Loucy (cell line): ENCODE data around the gene F12.

Experiments used
- H2AFZ ChIP-seq: fragments of 200-600 bp; sonication (generic); 2 replicates; pipeline ENCODE4 v1.6.0; 2016; ENCODE audit warnings: antibody characterized with exemption, mild to moderate bottlenecking, low read length, moderate library complexity
- H3F3A ChIP-seq: fragments of 200-600 bp; 2 replicates; pipeline ENCODE4 v1.6.0; 2016; ENCODE audit warnings: antibody characterized with exemption, low read depth, mild to moderate bottlenecking
- H3K27me3 ChIP-seq: fragments of 200-600 bp; sonication (generic); 2 replicates; pipeline ENCODE4 v1.6.1; 2014; ENCODE audit warnings: low read length, mild to moderate bottlenecking; ENCODE audit not compliant: insufficient read depth, poor library complexity, severe bottlenecking
- H3K36me3 ChIP-seq: fragments of 200-600 bp; sonication (generic); 2 replicates; pipeline ENCODE4 v1.6.1; 2016; ENCODE audit warnings: low read length; ENCODE audit not compliant: insufficient read depth
- H3K4me1 ChIP-seq: fragments of 200-600 bp; sonication (generic); 2 replicates; pipeline ENCODE4 v1.5.1; 2014; ENCODE audit warnings: low read length, mild to moderate bottlenecking; ENCODE audit not compliant: insufficient read depth, poor library complexity, severe bottlenecking
- H3K4me2 ChIP-seq: fragments of 200-600 bp; sonication (generic); 2 replicates; pipeline ENCODE4 v1.6.0; 2014; ENCODE audit warnings: antibody characterized with exemption, low read length, low read depth, mild to moderate bottlenecking; ENCODE audit not compliant: poor library complexity, severe bottlenecking
- H3K4me3 ChIP-seq: fragments of 200-600 bp; sonication (generic); 2 replicates; pipeline ENCODE4 v1.5.1; 2014; ENCODE audit warnings: low read length, mild to moderate bottlenecking, mixed read lengths; ENCODE audit not compliant: poor library complexity, severe bottlenecking
- H3K79me2 ChIP-seq: fragments of 200-600 bp; sonication (generic); 2 replicates; pipeline ENCODE4 v1.6.1; 2014; ENCODE audit warnings: low read length; ENCODE audit not compliant: insufficient read depth
- H3K9ac ChIP-seq: fragments of 200-600 bp; sonication (generic); 2 replicates; pipeline ENCODE4 v1.6.0; 2014; ENCODE audit warnings: mild to moderate bottlenecking, low read depth, low read length, moderate library complexity; ENCODE audit not compliant: poor library complexity, severe bottlenecking
- H3K9me2 ChIP-seq: fragments of 200-600 bp; sonication (generic); replicated peaks from 2 replicates; pipeline ENCODE4 v1.6.1; 2016; ENCODE audit warnings: low read depth, low read length, mixed read lengths
- H3K9me3 ChIP-seq: fragments of 200-600 bp; sonication (generic); 2 replicates; pipeline ENCODE4 v1.6.1; 2014; ENCODE audit warnings: mild to moderate bottlenecking, antibody characterized with exemption, low read length, low read depth; ENCODE audit not compliant: insufficient read depth
- H4K20me1 ChIP-seq: fragments of 200-600 bp; sonication (generic); 2 replicates; pipeline ENCODE4 v1.6.0; 2014; ENCODE audit warnings: antibody characterized with exemption, low read length, mild to moderate bottlenecking; ENCODE audit not compliant: insufficient read depth, poor library complexity, severe bottlenecking
- EZH2phosphoT487 ChIP-seq: fragments of 200-600 bp; IDR thresholded peaks from 2 replicates; pipeline ENCODE4 v1.6.1; 2018; ENCODE audit warnings: antibody characterized with exemption, mild to moderate bottlenecking, moderate library complexity, borderline replicate concordance
- TF ChIP-seq, protein P1 (sequence below): fragments of 200-600 bp; sonication (generic); conservative IDR thresholded peaks from 2 replicates; pipeline ENCODE4 v1.5.1; 2014; ENCODE audit warnings: mild to moderate bottlenecking, antibody characterized with exemption, low read length

F12 gene

DNA sequence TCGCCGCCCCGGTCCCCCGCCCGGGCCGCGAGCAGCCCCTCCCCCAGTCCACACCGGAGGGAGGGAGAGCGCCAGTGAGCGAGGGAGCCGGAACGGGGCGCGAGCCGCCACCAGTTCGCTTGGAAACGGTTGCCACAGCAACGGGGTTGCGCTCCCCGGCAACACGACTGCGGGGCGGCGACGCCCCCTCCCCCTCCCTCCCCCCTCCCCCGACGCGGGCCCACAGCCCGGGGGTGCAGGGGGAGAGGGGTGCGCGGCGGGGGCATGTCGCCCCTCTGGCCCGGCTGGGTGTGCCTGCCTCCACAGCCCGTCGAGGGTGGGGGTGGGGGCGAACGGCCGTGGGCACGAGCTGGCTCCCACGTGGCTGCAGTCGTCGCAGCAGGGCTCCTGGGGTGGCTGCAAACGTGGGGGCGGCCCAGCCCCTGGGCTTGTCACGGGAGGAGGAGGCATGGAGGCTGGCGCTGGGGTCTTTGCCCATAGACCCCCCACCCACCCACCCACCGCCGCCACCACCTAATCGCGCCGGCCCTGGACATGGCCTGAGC is 37.8 kb upstream of the F12 start:
- H3K9ac ChIP-seq, result no peak overlapping the region
- TF ChIP-seq EZH2phosphoT487, result no peak
- TF ChIP-seq, protein P1, sequence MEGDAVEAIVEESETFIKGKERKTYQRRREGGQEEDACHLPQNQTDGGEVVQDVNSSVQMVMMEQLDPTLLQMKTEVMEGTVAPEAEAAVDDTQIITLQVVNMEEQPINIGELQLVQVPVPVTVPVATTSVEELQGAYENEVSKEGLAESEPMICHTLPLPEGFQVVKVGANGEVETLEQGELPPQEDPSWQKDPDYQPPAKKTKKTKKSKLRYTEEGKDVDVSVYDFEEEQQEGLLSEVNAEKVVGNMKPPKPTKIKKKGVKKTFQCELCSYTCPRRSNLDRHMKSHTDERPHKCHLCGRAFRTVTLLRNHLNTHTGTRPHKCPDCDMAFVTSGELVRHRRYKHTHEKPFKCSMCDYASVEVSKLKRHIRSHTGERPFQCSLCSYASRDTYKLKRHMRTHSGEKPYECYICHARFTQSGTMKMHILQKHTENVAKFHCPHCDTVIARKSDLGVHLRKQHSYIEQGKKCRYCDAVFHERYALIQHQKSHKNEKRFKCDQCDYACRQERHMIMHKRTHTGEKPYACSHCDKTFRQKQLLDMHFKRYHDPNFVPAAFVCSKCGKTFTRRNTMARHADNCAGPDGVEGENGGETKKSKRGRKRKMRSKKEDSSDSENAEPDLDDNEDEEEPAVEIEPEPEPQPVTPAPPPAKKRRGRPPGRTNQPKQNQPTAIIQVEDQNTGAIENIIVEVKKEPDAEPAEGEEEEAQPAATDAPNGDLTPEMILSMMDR, result no peak
- no peaks in the 10 kb centered on the region for H4K20me1 ChIP-seq
- H3K4me2 ChIP-seq, result peak overlapping the region; percentile 80
- no peaks in the 10 kb centered on the region for H3K79me2 ChIP-seq
- H3K9me2 ChIP-seq, result no peaks in the 10 kb centered on the region
- no peaks in the 10 kb centered on the region for H3K36me3 ChIP-seq
- no peak overlapping the region for H2AFZ ChIP-seq
- no peaks in the 10 kb centered on the region for H3F3A ChIP-seq
- H3K27me3 ChIP-seq, result no peaks in the 10 kb centered on the region
- no peaks in the 10 kb centered on the region for H3K4me1 ChIP-seq
- H3K4me3 ChIP-seq, result peak overlapping the region; percentile 72
- no peaks in the 10 kb centered on the region for H3K9me3 ChIP-seq

DNA sequence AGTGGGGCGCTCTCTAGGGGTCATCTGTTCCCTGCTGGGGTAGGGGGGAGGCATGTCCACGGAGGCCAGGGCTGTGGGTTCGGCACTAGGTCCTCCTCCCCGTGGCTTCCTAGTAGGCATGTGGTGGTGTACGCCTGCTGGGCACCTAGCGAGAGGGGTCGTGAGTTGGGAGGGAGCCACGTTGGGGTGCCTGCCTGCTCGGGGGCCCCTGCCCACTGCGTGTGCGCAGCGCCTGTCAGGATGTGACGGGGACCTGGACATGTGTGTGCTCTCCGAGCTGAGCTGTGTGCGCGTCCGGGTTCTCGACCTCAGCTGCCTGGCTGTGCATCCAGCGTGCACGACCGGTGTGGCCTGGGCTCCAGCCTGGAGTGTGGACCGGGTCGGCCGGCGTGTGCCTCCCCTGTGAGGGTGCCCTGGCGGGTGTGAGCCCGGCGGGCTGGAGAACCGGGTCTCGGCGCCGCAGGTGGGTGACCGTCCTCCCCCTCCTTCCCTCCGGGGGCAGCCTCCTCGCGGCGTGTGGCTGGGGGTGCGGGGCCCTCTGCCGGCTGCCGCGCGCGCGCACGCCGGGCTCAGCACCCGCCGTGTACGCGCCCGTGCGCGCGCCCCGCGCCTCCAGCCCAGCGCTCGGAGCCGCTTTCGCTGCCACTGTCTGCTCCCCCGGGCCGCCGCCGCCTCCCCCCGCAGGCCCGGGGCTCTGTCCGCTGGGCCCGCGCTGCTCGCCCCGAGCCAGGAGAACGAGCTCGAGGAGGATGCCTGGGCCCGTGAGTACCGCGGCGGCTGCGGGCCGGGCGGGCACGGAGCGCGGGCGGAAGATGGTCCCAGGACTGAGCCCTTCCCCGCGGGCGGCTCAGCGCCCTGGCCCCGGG is 37.1 kb upstream of the F12 start, which contains the start of gene PRR7:
Gene PRR7, plus strand, starts transcription at position 615 of the 866 bp plus-strand sequence. CDS start 8,254 bp downstream, outside the sequence.
- Histone ChIP-seq H3K36me3 (no peaks in the 10 kb centered on the region), H4K20me1 (no peaks in the 10 kb centered on the region), H3K9ac (peak within 1 kb of the TSS; percentile 67), H3K9me3 (no peaks in the 10 kb centered on the region), H3K9me2 (no peaks in the 10 kb centered on the region), H3K4me3 (peak within 1 kb of the TSS; percentile 72), H3K27me3 (no peaks in the 10 kb centered on the region), H2AFZ (no peak within 1 kb of the TSS), H3K79me2 (no peaks in the 10 kb centered on the region), H3F3A (no peaks in the 10 kb centered on the region), H3K4me1 (no peaks in the 10 kb centered on the region), H3K4me2 (peak within 1 kb of the TSS; percentile 80)
- no peak for TF ChIP-seq EZH2phosphoT487
- TF ChIP-seq, protein P1, result no peak

DNA sequence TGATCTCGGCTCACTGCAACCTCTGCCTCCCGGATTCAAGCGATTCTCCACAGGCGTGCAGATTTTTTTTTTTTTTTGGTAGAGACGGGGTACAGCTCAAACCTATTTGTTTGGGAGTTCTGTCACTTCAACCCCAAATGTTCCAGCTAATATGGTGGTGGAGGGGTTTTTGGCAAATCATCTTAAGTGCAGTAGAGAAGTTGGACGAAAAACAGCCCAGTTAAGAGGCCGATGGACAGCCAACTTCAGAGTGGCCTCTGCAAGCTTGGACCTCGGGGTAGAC is 36.5 kb upstream of the F12 start:
- Histone ChIP-seq H2AFZ (no peak overlapping the region), H3K4me3 (peak overlapping the region; percentile 72), H3K9me3 (no peaks in the 10 kb centered on the region), H4K20me1 (no peaks in the 10 kb centered on the region), H3K27me3 (no peaks in the 10 kb centered on the region), H3K36me3 (no peaks in the 10 kb centered on the region), H3K79me2 (no peaks in the 10 kb centered on the region), H3F3A (no peaks in the 10 kb centered on the region), H3K4me2 (peak overlapping the region; percentile 80), H3K4me1 (no peaks in the 10 kb centered on the region), H3K9me2 (no peaks in the 10 kb centered on the region), H3K9ac (peak overlapping the region; percentile 67)
- no peak for TF ChIP-seq EZH2phosphoT487
- TF ChIP-seq, protein P1, result no peak
